Thyroid gland (tissue), 4 donors: Measurements from ENCODE around the gene TMEM130. TPM values are rescaled to one million over a fixed set of nuclear protein-coding genes. Genes with fewer than 3 reads are reported as not detected.

Experiments used
- DNase-seq, 2 donors: peaks; one replicate each; pipeline ENCODE4 v3.0.0-alpha.2; 2019
- H3K27ac ChIP-seq, 3 donors: fragments of 200-600 bp; sonication (generic); 1 replicate in 2 of 3; 2 replicates in 1 of 3; pipeline ENCODE4 v1.5.1; 2016 to 2019; ENCODE audit warnings: mild to moderate bottlenecking in 1 of 3, moderate library complexity in 1 of 3
- H3K27me3 ChIP-seq: fragments of 200-600 bp; sonication (generic); one replicate; pipeline ENCODE4 v1.5.1; 2019
- H3K36me3 ChIP-seq, 2 donors: fragments of 200-600 bp; sonication (generic); one replicate each; pipeline ENCODE4 v1.5.1; 2016 to 2019
- H3K4me1 ChIP-seq, 2 donors: fragments of 200-600 bp; sonication (generic); one replicate each; pipeline ENCODE4 v1.5.1; 2017 to 2019
- H3K4me3 ChIP-seq, 3 donors: fragments of 200-600 bp; sonication (generic); replicated peaks in 1 of 3; 1 replicate in 2 of 3; 2 replicates in 1 of 3; pipeline ENCODE4 v1.5.1; 2016; ENCODE audit warnings: mild to moderate bottlenecking in 1 of 3
- H3K9me3 ChIP-seq: fragments of 200-600 bp; sonication (generic); one replicate; pipeline ENCODE4 v1.5.1; 2017
- POLR2A ChIP-seq, 2 donors: fragments of 450-650 bp; IDR thresholded peaks; one replicate each; pipeline ENCODE4 v1.6.1; 2017; ENCODE audit warnings: antibody characterized with exemption in 2 of 2, mild to moderate bottlenecking in 2 of 2, moderate library complexity in 1 of 2
- WGBS, 2 donors: methylation state at CpG; one replicate each; pipeline ENCODE4 v1.1.5; 2017; 5-methylcytosine and 5-hydroxymethylcytosine counted together
- intact Hi-C: fragments of 100-400 bp; cut with DNase I; formaldehyde crosslinking; loops from one replicate; pipeline ENCODE4 v1.15.1; 2023
- microRNA-seq: library from miRNA; unstranded; fragments of <30 nt; microRNA quantifications from one replicate; pipeline ENCODE4, GENCODE V29; 2016
- small RNA-seq: library from RNA; depleted of rRNA; stranded (forward); fragments of <200 nt; gene quantifications from one replicate; pipeline ENCODE3, GENCODE V24; 2016
- total RNA-seq, 4 donors: library from RNA; depleted of rRNA; stranded (reverse); fragments of >200 nt; gene quantifications; one replicate each; pipeline ENCODE4 v1.2.3, GENCODE V29; 2016
- TF ChIP-seq, protein P1 (sequence below), 6 experiments: fragments of 200-600 bp in 3 of 6; fragments of 450-650 bp in 3 of 6; sonication (generic) in 3 of 6; IDR thresholded peaks; one replicate each; pipeline ENCODE4 v1.5.1; 2016 to 2019; ENCODE audit warnings: antibody characterized with exemption in 6 of 6, mild to moderate bottlenecking in 2 of 6, inconsistent platforms in 1 of 6, moderate library complexity in 1 of 6

The TMEM130 gene
- total RNA-seq, 4 donors from 2014 or later: 0.22 to 0.81 (median 0.63) TPM; not detected in 1

DNA sequence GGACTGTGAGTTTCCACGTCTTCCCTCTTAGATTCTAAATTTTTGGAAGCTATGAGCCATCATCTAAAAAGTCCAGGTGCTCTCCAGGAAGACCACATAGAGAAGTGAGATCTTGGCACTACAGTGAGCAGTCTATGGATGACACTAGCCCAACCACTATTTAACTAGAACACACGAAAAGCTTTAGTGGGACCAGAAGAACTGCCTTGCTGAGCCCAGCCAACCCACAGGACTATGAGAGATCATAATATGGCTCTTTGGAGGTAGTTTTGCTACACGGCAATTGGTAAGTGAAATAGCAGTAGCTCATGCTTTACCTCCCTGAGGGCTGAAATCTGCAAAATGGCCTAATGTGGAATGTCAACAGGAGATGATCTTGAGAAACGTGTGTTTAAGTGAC, 68.8 kb downstream of the TMEM130 start:
- H3K4me3 ChIP-seq: no peak overlapping the region
- H3K27me3 ChIP-seq: no peaks in the 10 kb centered on the region
- no peaks in the 10 kb centered on the region for H3K36me3 ChIP-seq
- intact Hi-C loops: no loop called here
- H3K27ac ChIP-seq: no peak overlapping the region
- no peaks in the 10 kb centered on the region for H3K9me3 ChIP-seq
- no peak for DNase-seq
- H3K4me1 ChIP-seq: no peaks in the 10 kb centered on the region
- no peak for TF ChIP-seq POLR2A (IDR thresholded peaks at IDR 0.05)
- TF ChIP-seq, protein P1, sequence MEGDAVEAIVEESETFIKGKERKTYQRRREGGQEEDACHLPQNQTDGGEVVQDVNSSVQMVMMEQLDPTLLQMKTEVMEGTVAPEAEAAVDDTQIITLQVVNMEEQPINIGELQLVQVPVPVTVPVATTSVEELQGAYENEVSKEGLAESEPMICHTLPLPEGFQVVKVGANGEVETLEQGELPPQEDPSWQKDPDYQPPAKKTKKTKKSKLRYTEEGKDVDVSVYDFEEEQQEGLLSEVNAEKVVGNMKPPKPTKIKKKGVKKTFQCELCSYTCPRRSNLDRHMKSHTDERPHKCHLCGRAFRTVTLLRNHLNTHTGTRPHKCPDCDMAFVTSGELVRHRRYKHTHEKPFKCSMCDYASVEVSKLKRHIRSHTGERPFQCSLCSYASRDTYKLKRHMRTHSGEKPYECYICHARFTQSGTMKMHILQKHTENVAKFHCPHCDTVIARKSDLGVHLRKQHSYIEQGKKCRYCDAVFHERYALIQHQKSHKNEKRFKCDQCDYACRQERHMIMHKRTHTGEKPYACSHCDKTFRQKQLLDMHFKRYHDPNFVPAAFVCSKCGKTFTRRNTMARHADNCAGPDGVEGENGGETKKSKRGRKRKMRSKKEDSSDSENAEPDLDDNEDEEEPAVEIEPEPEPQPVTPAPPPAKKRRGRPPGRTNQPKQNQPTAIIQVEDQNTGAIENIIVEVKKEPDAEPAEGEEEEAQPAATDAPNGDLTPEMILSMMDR (IDR thresholded peaks at IDR 0.05): no peak
- 84 to 86% methylated on average over 4 of the region's 4 CpGs for WGBS, 2 donors

DNA sequence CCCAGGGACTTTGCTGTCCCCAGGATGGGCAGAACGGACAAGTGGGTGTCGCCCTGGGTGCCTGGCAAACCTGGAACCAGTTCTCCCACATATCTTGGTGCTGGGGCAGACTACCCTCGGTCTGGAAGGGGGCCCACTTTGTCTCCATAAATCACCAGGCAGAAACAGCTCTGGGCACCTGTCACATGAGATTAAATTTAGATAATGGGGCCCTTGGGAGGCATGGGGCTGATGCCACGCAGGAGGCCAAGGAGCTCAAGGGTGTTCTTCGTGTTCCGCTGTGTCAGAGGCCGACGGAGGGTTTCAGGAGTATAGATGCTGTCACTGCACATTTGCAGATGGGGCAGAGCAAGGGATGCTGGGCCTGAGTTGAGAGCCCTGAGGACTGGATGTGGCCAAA, 72.7 kb downstream of the TMEM130 start:
- no peak for DNase-seq
- no peak overlapping the region for H3K27ac ChIP-seq
- no peak overlapping the region for H3K4me3 ChIP-seq
- WGBS, 2 donors: 77 to 78% methylated on average over 8 of the region's 8 CpGs
- H3K9me3 ChIP-seq: no peaks in the 10 kb centered on the region
- intact Hi-C loops: no loop called here
- no peaks in the 10 kb centered on the region for H3K36me3 ChIP-seq
- no peaks in the 10 kb centered on the region for H3K4me1 ChIP-seq
- no peaks in the 10 kb centered on the region for H3K27me3 ChIP-seq
- TF ChIP-seq POLR2A (IDR thresholded peaks at IDR 0.05): no peak
- TF ChIP-seq, protein P1 (IDR thresholded peaks at IDR 0.05): no peak

Small RNAs within 50 kb of the gene (microRNA-seq; reads per million reads assigned to microRNA genes)
- 2.2 reads per million for gene MIR3609

Small RNAs within 50 kb of the gene (small RNA-seq; reads per million reads assigned to genes)
- gene MIR3609: 903 reads per million, percentile 99 among the genes with 10 or more reads in this experiment

Other genes starting within 250 kb of the TMEM130 start
- 10 to 100 TPM; 43.5 to 72.6 (median 52.2) TPM for gene TRRAP, start 8.5 kb upstream of the TMEM130 start, total RNA-seq